HEK293 (cell line): ENCODE measurements around the gene CETN3.

Experiments used
- FEZF1 ChIP-seq: fragments of 450-650 bp; formaldehyde crosslinking; IDR thresholded peaks from 2 replicates; pipeline ENCODE4 v1.5.1; 2016; ENCODE audit warnings: missing biosample characterization, missing genetic modification characterization
- YY1 ChIP-seq: fragments of 450-650 bp; formaldehyde crosslinking; IDR thresholded peaks from 2 replicates; pipeline ENCODE4 v1.5.1; 2018; ENCODE audit warnings: missing biosample characterization, missing genetic modification characterization
- ZNF76 ChIP-seq: fragments of 450-650 bp; formaldehyde crosslinking; IDR thresholded peaks from 2 replicates; pipeline ENCODE4; 2016; ENCODE audit warnings: low read depth, missing biosample characterization, missing genetic modification characterization, borderline replicate concordance
- TF ChIP-seq, protein P1 (sequence below): fragments of 450-650 bp; formaldehyde crosslinking; IDR thresholded peaks from 2 replicates; pipeline ENCODE4 v1.5.1; 2016; ENCODE audit warnings: missing biosample characterization, missing genetic modification characterization

DNA sequence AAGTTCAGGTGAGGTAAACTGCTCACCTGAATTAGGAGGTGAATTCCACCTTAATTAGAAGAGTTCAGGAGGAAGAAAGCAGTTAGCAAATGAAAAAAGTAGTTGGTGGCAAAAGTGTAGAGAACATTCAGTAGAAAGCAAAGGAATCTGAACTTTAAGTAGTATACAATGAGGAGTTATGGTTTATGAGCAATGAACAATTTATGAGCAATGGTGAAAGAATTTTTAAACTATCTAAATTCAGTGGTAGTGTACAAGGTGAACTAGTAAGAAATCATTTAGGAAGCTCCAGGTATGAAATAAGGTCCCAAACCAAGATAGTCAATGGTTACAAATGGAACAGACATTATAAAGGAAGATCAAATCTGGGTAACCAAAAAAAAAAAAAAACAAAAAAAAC, 3.1 kb downstream of the CETN3 start:
- TF ChIP-seq, protein P1, sequence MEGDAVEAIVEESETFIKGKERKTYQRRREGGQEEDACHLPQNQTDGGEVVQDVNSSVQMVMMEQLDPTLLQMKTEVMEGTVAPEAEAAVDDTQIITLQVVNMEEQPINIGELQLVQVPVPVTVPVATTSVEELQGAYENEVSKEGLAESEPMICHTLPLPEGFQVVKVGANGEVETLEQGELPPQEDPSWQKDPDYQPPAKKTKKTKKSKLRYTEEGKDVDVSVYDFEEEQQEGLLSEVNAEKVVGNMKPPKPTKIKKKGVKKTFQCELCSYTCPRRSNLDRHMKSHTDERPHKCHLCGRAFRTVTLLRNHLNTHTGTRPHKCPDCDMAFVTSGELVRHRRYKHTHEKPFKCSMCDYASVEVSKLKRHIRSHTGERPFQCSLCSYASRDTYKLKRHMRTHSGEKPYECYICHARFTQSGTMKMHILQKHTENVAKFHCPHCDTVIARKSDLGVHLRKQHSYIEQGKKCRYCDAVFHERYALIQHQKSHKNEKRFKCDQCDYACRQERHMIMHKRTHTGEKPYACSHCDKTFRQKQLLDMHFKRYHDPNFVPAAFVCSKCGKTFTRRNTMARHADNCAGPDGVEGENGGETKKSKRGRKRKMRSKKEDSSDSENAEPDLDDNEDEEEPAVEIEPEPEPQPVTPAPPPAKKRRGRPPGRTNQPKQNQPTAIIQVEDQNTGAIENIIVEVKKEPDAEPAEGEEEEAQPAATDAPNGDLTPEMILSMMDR (tag by site-specific recombination) = no peak
- TF ChIP-seq FEZF1 (tag by site-specific recombination) = no peak
- TF ChIP-seq ZNF76 (tag by site-specific recombination) = no peak
- no peak for TF ChIP-seq YY1
